Measurements from ENCODE around the gene CAMK2G.

GRCh38 chr10:73922007-73922863 is 47.9 kb upstream of the CAMK2G start:
- TF ChIP-seq RARB (CRISPR knock-in tag; IDR thresholded peaks at IDR 0.05) (no peak), BACH2 (CRISPR knock-in tag; IDR thresholded peaks at IDR 0.05; ENCODE audit: borderline replicate concordance) (no peak), ZNF70 (CRISPR knock-in tag; IDR thresholded peaks at IDR 0.05) (no peak), ZFP30 (CRISPR knock-in tag; IDR thresholded peaks at IDR 0.05) (no peak), ESRRG (CRISPR knock-in tag; IDR thresholded peaks at IDR 0.05) (no peak), TCF4 (CRISPR knock-in tag; IDR thresholded peaks at IDR 0.05; ENCODE audit: borderline replicate concordance) (no peak), ZC3H10 (CRISPR knock-in tag; IDR thresholded peaks at IDR 0.05) (no peak), ISL1 (CRISPR knock-in tag; IDR thresholded peaks at IDR 0.05) (no peak), SNAI2 (CRISPR knock-in tag; IDR thresholded peaks at IDR 0.05) (no peak), GLIS3 (CRISPR knock-in tag; IDR thresholded peaks at IDR 0.05) (no peak)
- TF ChIP-seq, protein P1, sequence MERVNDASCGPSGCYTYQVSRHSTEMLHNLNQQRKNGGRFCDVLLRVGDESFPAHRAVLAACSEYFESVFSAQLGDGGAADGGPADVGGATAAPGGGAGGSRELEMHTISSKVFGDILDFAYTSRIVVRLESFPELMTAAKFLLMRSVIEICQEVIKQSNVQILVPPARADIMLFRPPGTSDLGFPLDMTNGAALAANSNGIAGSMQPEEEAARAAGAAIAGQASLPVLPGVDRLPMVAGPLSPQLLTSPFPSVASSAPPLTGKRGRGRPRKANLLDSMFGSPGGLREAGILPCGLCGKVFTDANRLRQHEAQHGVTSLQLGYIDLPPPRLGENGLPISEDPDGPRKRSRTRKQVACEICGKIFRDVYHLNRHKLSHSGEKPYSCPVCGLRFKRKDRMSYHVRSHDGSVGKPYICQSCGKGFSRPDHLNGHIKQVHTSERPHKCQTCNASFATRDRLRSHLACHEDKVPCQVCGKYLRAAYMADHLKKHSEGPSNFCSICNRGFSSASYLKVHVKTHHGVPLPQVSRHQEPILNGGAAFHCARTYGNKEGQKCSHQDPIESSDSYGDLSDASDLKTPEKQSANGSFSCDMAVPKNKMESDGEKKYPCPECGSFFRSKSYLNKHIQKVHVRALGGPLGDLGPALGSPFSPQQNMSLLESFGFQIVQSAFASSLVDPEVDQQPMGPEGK (CRISPR knock-in tag; IDR thresholded peaks at IDR 0.05; ENCODE audit: borderline replicate concordance), result no peak
